Liver (tissue), 9 donors: Measurements from ENCODE around the gene EHD4. TPM values are rescaled to one million over a fixed set of nuclear protein-coding genes. Genes with fewer than 3 reads are reported as not detected.

Source experiments
- DNase-seq: peaks from one replicate; pipeline ENCODE4 v3.0.0-alpha.2; 2017; ENCODE audit warnings: low spot score
- H3K27ac ChIP-seq, 2 donors: one replicate each; pipeline ENCODE4 v1.7.0; 2013; ENCODE audit warnings: inconsistent platforms in 2 of 2, low read length in 2 of 2, control low read depth in 1 of 2, low read depth in 1 of 2, mild to moderate bottlenecking in 1 of 2
- H3K27me3 ChIP-seq, 4 donors: one replicate each; pipeline versions ENCODE4 v1.6.1 to v1.7.0; 2013; ENCODE audit warnings: low read length in 3 of 4, inconsistent platforms in 1 of 4, mild to moderate bottlenecking in 1 of 4, moderate library complexity in 1 of 4; ENCODE audit not compliant: control insufficient read depth in 4 of 4, insufficient read depth in 4 of 4
- H3K36me3 ChIP-seq, 4 donors: one replicate each; pipeline versions ENCODE4 v1.6.1 to v1.7.0; 2013; ENCODE audit warnings: low read length in 3 of 4, mild to moderate bottlenecking in 3 of 4, low read depth in 1 of 4, moderate library complexity in 1 of 4; ENCODE audit not compliant: control insufficient read depth in 4 of 4, insufficient read depth in 3 of 4
- H3K4me1 ChIP-seq, 4 donors: one replicate each; pipeline versions ENCODE4 v1.6.1 to v1.7.0; 2013; ENCODE audit warnings: low read length in 3 of 4, mild to moderate bottlenecking in 3 of 4, moderate library complexity in 1 of 4; ENCODE audit not compliant: control insufficient read depth in 4 of 4, insufficient read depth in 4 of 4
- H3K4me3 ChIP-seq, 3 donors: one replicate each; pipeline versions ENCODE4 v1.6.1 to v1.7.0; 2013; ENCODE audit warnings: low read length in 3 of 3, control low read depth in 1 of 3, low read depth in 1 of 3, mild to moderate bottlenecking in 1 of 3
- H3K9ac ChIP-seq, 2 donors: one replicate each; pipeline ENCODE4 v1.7.0; 2013; ENCODE audit warnings: low read length in 2 of 2, mild to moderate bottlenecking in 2 of 2, moderate library complexity in 2 of 2, control low read depth in 1 of 2, low read depth in 1 of 2
- H3K9me3 ChIP-seq, 4 donors: one replicate each; pipeline versions ENCODE4 v1.6.1 to v1.7.0; 2013; ENCODE audit warnings: low read length in 3 of 4; ENCODE audit not compliant: control insufficient read depth in 4 of 4
- EGR1 ChIP-seq, 2 donors: IDR thresholded peaks; 2 replicates each; pipeline ENCODE4 v1.6.1; 2016 to 2018; ENCODE audit warnings: antibody characterized with exemption in 2 of 2, low read depth in 2 of 2
- FOXA1 ChIP-seq: IDR thresholded peaks from 2 replicates; pipeline ENCODE4 v1.6.1; 2016; ENCODE audit warnings: antibody characterized with exemption
- FOXA2 ChIP-seq: IDR thresholded peaks from 2 replicates; pipeline ENCODE4 v1.6.1; 2016; ENCODE audit warnings: antibody characterized with exemption
- GABPA ChIP-seq, 2 donors: IDR thresholded peaks in 1 of 2; conservative IDR thresholded peaks in 1 of 2; 2 replicates each; pipeline ENCODE4 v1.6.1; 2016; ENCODE audit warnings: antibody characterized with exemption in 2 of 2, mild to moderate bottlenecking in 1 of 2, moderate library complexity in 1 of 2
- HNF4A ChIP-seq, 2 donors: conservative IDR thresholded peaks; 2 replicates each; pipeline ENCODE4 v1.6.1; 2016; ENCODE audit warnings: antibody characterized with exemption in 2 of 2, mild to moderate bottlenecking in 2 of 2
- HNF4G ChIP-seq: IDR thresholded peaks from 2 replicates; pipeline ENCODE4 v1.6.1; 2016; ENCODE audit warnings: antibody characterized with exemption
- JUND ChIP-seq, 2 donors: IDR thresholded peaks; 2 replicates each; pipeline ENCODE4 v1.6.1; 2016; ENCODE audit warnings: antibody characterized with exemption in 2 of 2
- NR2F2 ChIP-seq: IDR thresholded peaks from 2 replicates; pipeline ENCODE4 v1.6.1; 2016; ENCODE audit warnings: antibody characterized with exemption
- RAD21 ChIP-seq, 2 donors: IDR thresholded peaks; 2 replicates each; pipeline ENCODE4 v1.6.1; 2016; ENCODE audit warnings: antibody characterized with exemption in 2 of 2, mild to moderate bottlenecking in 2 of 2
- RXRA ChIP-seq, 2 donors: IDR thresholded peaks; 2 replicates each; pipeline ENCODE4 v1.6.1; 2017 to 2018; ENCODE audit warnings: antibody characterized with exemption in 2 of 2, mild to moderate bottlenecking in 1 of 2
- SP1 ChIP-seq: IDR thresholded peaks from 2 replicates; pipeline ENCODE4 v1.6.1; 2018; ENCODE audit warnings: antibody characterized with exemption, mild to moderate bottlenecking
- TAF1 ChIP-seq: conservative IDR thresholded peaks from 2 replicates; pipeline ENCODE4 v1.6.1; 2016; ENCODE audit warnings: antibody characterized with exemption, mild to moderate bottlenecking
- YY1 ChIP-seq: IDR thresholded peaks from 2 replicates; pipeline ENCODE4 v1.6.1; 2016; ENCODE audit warnings: antibody characterized with exemption, mild to moderate bottlenecking
- WGBS: extraction: QIAGEN DNeasy Blood & Tissue Kit; methylation state at CpG from one replicate; pipeline ENCODE4 v1.1.7; 2013; 5-methylcytosine and 5-hydroxymethylcytosine counted together
- polyA plus RNA-seq, 2 donors: library from polyadenylated mRNA; stranded (reverse) in 1 of 2; unstranded in 1 of 2; fragments of 200-250 nt in 1 of 2; fragments of >200 nt in 1 of 2; fragmentation: Nextera tagmentation in 1 of 2; extraction: Ambion mirVana in 1 of 2; gene quantifications; one replicate each; pipeline versions ENCODE4 v1.2.1 to v1.2.3, GENCODE V29; 2013 to 2015
- total RNA-seq, 2 donors: library from RNA; depleted of rRNA; stranded (reverse); fragments of >200 nt; gene quantifications; one replicate each; pipeline ENCODE4 v1.2.3, GENCODE V29; 2014
- TF ChIP-seq, protein P1 (sequence below): IDR thresholded peaks from 2 replicates; pipeline ENCODE4 v1.6.1; 2016; ENCODE audit warnings: antibody characterized with exemption, mild to moderate bottlenecking
- TF ChIP-seq, protein P2 (sequence below): fragments of 150-350 bp; IDR thresholded peaks from 2 replicates; pipeline ENCODE4 v1.5.1; 2017; ENCODE audit warnings: improper control_type of control experiment, low read depth, low read length; ENCODE audit not compliant: missing input control
- TF ChIP-seq, protein P3 (sequence below): IDR thresholded peaks from 2 replicates; pipeline ENCODE4 v1.6.1; 2016; ENCODE audit warnings: antibody characterized with exemption
- TF ChIP-seq, protein P4 (sequence below): IDR thresholded peaks from 2 replicates; pipeline ENCODE4 v1.6.1; 2016; ENCODE audit warnings: antibody characterized with exemption
- TF ChIP-seq, protein P5 (sequence below): IDR thresholded peaks from 2 replicates; pipeline ENCODE4 v1.6.1; 2016; ENCODE audit warnings: antibody characterized with exemption
- donor health status: healthy.
- donor health status: healthy.
- donor health status: healthy.
- donor health status: healthy.
- donor health status: healthy.

Gene EHD4
- total and polyA plus RNA-seq, 4 donors: 3.3 to 10.0 (median 6.2) TPM

DNA sequence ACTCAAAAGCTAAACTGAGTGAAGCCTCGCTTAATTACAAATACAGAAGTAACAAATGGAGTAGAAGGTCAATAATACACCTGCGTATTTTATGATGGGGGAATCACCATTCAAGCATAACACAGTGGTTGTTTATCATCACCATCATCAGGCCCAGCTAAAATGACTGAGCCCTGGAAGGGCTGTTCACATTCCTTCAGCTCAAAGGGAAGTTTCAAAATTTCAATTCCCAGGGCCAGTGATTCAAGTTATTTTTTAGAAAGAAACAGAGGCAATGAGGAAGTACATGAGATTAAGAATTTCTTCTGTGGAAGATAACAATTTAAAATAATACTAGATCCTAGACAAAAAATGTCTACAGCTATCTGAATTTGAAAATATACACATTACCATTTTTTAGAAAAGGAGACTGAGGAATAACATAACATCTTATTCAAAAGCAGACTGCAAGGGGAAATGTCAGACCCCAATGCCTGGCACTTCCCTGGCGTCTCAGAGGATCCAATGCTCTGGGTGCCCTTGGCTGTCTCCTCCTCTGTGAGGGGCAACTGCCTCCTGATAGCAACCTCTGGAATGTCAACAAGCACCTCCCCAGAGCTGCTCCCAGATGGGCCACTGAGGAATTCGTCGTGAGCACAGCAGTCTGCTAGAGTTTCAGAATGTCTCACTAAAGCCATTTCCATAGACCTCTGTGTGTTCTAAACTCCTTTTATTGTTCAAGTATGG is 22.8 kb downstream of the EHD4 start:
- TF ChIP-seq NR2F2: no peak
- no peak for TF ChIP-seq SP1
- TF ChIP-seq HNF4A (conservative IDR thresholded peaks at IDR 0.05): no peak
- no peak for TF ChIP-seq FOXA1
- TF ChIP-seq, protein P1, sequence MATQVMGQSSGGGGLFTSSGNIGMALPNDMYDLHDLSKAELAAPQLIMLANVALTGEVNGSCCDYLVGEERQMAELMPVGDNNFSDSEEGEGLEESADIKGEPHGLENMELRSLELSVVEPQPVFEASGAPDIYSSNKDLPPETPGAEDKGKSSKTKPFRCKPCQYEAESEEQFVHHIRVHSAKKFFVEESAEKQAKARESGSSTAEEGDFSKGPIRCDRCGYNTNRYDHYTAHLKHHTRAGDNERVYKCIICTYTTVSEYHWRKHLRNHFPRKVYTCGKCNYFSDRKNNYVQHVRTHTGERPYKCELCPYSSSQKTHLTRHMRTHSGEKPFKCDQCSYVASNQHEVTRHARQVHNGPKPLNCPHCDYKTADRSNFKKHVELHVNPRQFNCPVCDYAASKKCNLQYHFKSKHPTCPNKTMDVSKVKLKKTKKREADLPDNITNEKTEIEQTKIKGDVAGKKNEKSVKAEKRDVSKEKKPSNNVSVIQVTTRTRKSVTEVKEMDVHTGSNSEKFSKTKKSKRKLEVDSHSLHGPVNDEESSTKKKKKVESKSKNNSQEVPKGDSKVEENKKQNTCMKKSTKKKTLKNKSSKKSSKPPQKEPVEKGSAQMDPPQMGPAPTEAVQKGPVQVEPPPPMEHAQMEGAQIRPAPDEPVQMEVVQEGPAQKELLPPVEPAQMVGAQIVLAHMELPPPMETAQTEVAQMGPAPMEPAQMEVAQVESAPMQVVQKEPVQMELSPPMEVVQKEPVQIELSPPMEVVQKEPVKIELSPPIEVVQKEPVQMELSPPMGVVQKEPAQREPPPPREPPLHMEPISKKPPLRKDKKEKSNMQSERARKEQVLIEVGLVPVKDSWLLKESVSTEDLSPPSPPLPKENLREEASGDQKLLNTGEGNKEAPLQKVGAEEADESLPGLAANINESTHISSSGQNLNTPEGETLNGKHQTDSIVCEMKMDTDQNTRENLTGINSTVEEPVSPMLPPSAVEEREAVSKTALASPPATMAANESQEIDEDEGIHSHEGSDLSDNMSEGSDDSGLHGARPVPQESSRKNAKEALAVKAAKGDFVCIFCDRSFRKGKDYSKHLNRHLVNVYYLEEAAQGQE: no peak
- no peak for TF ChIP-seq EGR1 (IDR thresholded peaks at IDR 0.05; ENCODE audit: low read depth in 2 of 2)
- TF ChIP-seq, protein P2, sequence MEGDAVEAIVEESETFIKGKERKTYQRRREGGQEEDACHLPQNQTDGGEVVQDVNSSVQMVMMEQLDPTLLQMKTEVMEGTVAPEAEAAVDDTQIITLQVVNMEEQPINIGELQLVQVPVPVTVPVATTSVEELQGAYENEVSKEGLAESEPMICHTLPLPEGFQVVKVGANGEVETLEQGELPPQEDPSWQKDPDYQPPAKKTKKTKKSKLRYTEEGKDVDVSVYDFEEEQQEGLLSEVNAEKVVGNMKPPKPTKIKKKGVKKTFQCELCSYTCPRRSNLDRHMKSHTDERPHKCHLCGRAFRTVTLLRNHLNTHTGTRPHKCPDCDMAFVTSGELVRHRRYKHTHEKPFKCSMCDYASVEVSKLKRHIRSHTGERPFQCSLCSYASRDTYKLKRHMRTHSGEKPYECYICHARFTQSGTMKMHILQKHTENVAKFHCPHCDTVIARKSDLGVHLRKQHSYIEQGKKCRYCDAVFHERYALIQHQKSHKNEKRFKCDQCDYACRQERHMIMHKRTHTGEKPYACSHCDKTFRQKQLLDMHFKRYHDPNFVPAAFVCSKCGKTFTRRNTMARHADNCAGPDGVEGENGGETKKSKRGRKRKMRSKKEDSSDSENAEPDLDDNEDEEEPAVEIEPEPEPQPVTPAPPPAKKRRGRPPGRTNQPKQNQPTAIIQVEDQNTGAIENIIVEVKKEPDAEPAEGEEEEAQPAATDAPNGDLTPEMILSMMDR: no peak
- TF ChIP-seq, protein P3, sequence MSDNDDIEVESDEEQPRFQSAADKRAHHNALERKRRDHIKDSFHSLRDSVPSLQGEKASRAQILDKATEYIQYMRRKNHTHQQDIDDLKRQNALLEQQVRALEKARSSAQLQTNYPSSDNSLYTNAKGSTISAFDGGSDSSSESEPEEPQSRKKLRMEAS: no peak
- TF ChIP-seq, protein P4, sequence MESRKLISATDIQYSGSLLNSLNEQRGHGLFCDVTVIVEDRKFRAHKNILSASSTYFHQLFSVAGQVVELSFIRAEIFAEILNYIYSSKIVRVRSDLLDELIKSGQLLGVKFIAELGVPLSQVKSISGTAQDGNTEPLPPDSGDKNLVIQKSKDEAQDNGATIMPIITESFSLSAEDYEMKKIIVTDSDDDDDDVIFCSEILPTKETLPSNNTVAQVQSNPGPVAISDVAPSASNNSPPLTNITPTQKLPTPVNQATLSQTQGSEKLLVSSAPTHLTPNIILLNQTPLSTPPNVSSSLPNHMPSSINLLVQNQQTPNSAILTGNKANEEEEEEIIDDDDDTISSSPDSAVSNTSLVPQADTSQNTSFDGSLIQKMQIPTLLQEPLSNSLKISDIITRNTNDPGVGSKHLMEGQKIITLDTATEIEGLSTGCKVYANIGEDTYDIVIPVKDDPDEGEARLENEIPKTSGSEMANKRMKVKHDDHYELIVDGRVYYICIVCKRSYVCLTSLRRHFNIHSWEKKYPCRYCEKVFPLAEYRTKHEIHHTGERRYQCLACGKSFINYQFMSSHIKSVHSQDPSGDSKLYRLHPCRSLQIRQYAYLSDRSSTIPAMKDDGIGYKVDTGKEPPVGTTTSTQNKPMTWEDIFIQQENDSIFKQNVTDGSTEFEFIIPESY: no peak
- no peak for TF ChIP-seq TAF1
- no peak for TF ChIP-seq RAD21 (IDR thresholded peaks at IDR 0.05)
- TF ChIP-seq JUND (IDR thresholded peaks at IDR 0.05): no peak
- TF ChIP-seq FOXA2: no peak
- TF ChIP-seq, protein P5, sequence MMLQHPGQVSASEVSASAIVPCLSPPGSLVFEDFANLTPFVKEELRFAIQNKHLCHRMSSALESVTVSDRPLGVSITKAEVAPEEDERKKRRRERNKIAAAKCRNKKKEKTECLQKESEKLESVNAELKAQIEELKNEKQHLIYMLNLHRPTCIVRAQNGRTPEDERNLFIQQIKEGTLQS: no peak
- no peak for TF ChIP-seq GABPA (IDR thresholded peaks at IDR 0.05 in 1 of 2, conservative IDR thresholded peaks at IDR 0.05 in 1 of 2)
- TF ChIP-seq HNF4G: no peak
- TF ChIP-seq YY1: no peak
- TF ChIP-seq RXRA (IDR thresholded peaks at IDR 0.05): no peak
- Histone ChIP-seq H3K27ac (no peak overlapping the region), H3K4me1 (peaks cover 0 to 12% (median 3%) of the 10 kb centered on the region in 4 donors), H3K27me3 (no peaks in the 10 kb centered on the region), H3K9me3 (no peaks in the 10 kb centered on the region), H3K4me3 (no peak overlapping the region), H3K36me3 (peaks cover 0 to 8% (median 3%) of the 10 kb centered on the region in 4 donors), H3K9ac (no peak overlapping the region)
- DNase-seq: no peak
- WGBS: 83% methylated on average over 5 of the region's 5 CpGs
